Stimulated activated CD8-positive, alpha-beta memory T cell treated with anti-CD3 and anti-CD28 coated beads, Interleukin-12 subunit alpha, Interleukin-12 subunit beta, amount 100 ng/mL, for 4 hours (primary cell): ENCODE data around the gene OR5D14.

Source experiments
- DNase-seq: peaks from one replicate; pipeline ENCODE4 v3.0.0-alpha.2; 2020; ENCODE audit warnings: low read depth

The OR5D14 gene

GRCh38 chr11:55795256-55795655 lies at the start of gene OR5D14:
TSS of gene OR5D14 (plus strand) at chr11:55795556. CDS start at chr11:55795556, 0 bp downstream.
- DNase-seq: no peak

GRCh38 chr11:55773138-55773537 lies 22.2 kb upstream of the OR5D14 start, which contains the start of gene OR5D13:
TSS of gene OR5D13 (plus strand) at chr11:55773438. CDS start at chr11:55773438, 0 bp downstream.
- no peak for DNase-seq

- DNase-seq: no peak
Observed at GRCh38 chr11:55791606-55792005, 3.8 kb upstream of the OR5D14 start.

GRCh38 chr11:55793321-55793720 lies 2.0 kb upstream of the OR5D14 start:
- no peak for DNase-seq

- no peak for DNase-seq
Observed at GRCh38 chr11:55806248-55806647, 10.9 kb downstream of the OR5D14 start.

GRCh38 chr11:55811067-55811466 lies 15.7 kb downstream of the OR5D14 start, which contains the start of gene OR5L1:
TSS of gene OR5L1 (plus strand) at chr11:55811367. CDS start at chr11:55811467, 100 bp downstream.
- no peak for DNase-seq

GRCh38 chr11:55819330-55819729 lies 24.0 kb downstream of the OR5D14 start, which contains the start of gene OR5D18:
TSS of gene OR5D18 (plus strand) at chr11:55819630. CDS start at chr11:55819630, 0 bp downstream.
- DNase-seq: no peak

GRCh38 chr11:55826919-55827318 lies 31.6 kb downstream of the OR5D14 start, which contains the start of gene OR5L2:
TSS of gene OR5L2 (plus strand) at chr11:55827219. CDS start at chr11:55827219, 0 bp downstream.
- no peak for DNase-seq

GRCh38 chr11:55838452-55838851 lies 43.1 kb downstream of the OR5D14 start, which contains the start of gene OR5D16:
TSS of gene OR5D16 (plus strand) at chr11:55838752. CDS start at chr11:55838752, 0 bp downstream.
- no peak for DNase-seq
